Transverse colon (tissue), 4 donors: ENCODE results near the gene PLCB2. TPM values are rescaled to one million over a fixed set of nuclear protein-coding genes. Genes with fewer than 3 reads are reported as not detected.

Source experiments
- DNase-seq: peaks from one replicate; pipeline ENCODE4 v3.0.0-alpha.2; 2019
- H3K27ac ChIP-seq, 4 donors: fragments of 200-600 bp; sonication (generic); 2 replicates each; pipeline ENCODE4 v1.5.1; 2016 to 2018; ENCODE audit warnings: inconsistent platforms in 4 of 4
- H3K27me3 ChIP-seq: fragments of 200-600 bp; sonication (generic); 2 replicates; pipeline ENCODE4 v1.5.1; 2017; ENCODE audit warnings: inconsistent platforms
- H3K36me3 ChIP-seq, 4 donors: fragments of 200-600 bp; sonication (generic); 2 replicates each; pipeline ENCODE4 v1.5.1; 2017 to 2019; ENCODE audit warnings: inconsistent platforms in 4 of 4
- H3K4me1 ChIP-seq, 4 donors: fragments of 200-600 bp; sonication (generic); 2 replicates each; pipeline ENCODE4 v1.5.1; 2017 to 2020; ENCODE audit warnings: inconsistent platforms in 4 of 4
- H3K4me3 ChIP-seq, 4 donors: fragments of 200-600 bp; sonication (generic); 1 replicate in 1 of 4; 2 replicates in 3 of 4; pipeline versions ENCODE4 v1.5.1 to v1.6.1; 2017 to 2019; ENCODE audit warnings: inconsistent platforms in 4 of 4
- H3K9me3 ChIP-seq, 2 donors: fragments of 200-600 bp; sonication (generic); 2 replicates each; pipeline ENCODE4 v1.5.1; 2017 to 2019; ENCODE audit warnings: inconsistent platforms in 2 of 2
- EP300 ChIP-seq: sonication (generic); formaldehyde crosslinking; IDR thresholded peaks from one replicate; pipeline ENCODE4 v1.6.1; 2017; ENCODE audit warnings: antibody characterized with exemption, low read depth
- POLR2A ChIP-seq: fragments of 450-650 bp; IDR thresholded peaks from one replicate; pipeline ENCODE4 v1.6.1; 2016; ENCODE audit warnings: antibody characterized with exemption, mild to moderate bottlenecking, moderate library complexity
- POLR2AphosphoS5 ChIP-seq, 3 donors: sonication (generic); formaldehyde crosslinking; IDR thresholded peaks; one replicate each; pipeline ENCODE4 v1.6.1; 2016; ENCODE audit warnings: antibody characterized with exemption in 3 of 3
- WGBS, 2 donors: methylation state at CpG; one replicate each; pipeline ENCODE4 v1.1.5; 2018; ENCODE audit warnings: low coverage in 1 of 2; 5-methylcytosine and 5-hydroxymethylcytosine counted together
- in situ Hi-C, 4 donors: fragments of 200-750 bp; cut with MboI; loops; one replicate each; pipeline versions ENCODE4 v1.15.0 to v1.15.1; 2017; ENCODE audit warnings: low sequenced_read_pairs in 3 of 4, low pct_ligation_motif_present in 1 of 4, low pct_unique_long_range_greater_than_20kb in 1 of 4
- intact Hi-C: fragments of 100-400 bp; cut with DNase I; formaldehyde crosslinking; loops from one replicate; pipeline ENCODE4 v1.15.1; 2023; ENCODE audit warnings: low total_unique reads
- total RNA-seq, 4 donors: library from RNA; depleted of rRNA; stranded (reverse); fragments of >200 nt; gene quantifications; one replicate each; pipeline ENCODE4 v1.1.0, GENCODE V29; 2016
- TF ChIP-seq, protein P1 (sequence below), 5 experiments: fragments of 200-600 bp in 3 of 5; fragments of 450-650 bp in 2 of 5; sonication (generic) in 3 of 5; IDR thresholded peaks; 1 replicate in 2 of 5; 2 replicates in 3 of 5; pipeline ENCODE4 v1.5.1; 2016 to 2017; ENCODE audit warnings: antibody characterized with exemption in 5 of 5, inconsistent platforms in 3 of 5, mild to moderate bottlenecking in 2 of 5, moderate library complexity in 1 of 5

Gene PLCB2
- total RNA-seq, 4 donors from 2014 or later = 5.5 to 143 (median 12.0) TPM

DNA sequence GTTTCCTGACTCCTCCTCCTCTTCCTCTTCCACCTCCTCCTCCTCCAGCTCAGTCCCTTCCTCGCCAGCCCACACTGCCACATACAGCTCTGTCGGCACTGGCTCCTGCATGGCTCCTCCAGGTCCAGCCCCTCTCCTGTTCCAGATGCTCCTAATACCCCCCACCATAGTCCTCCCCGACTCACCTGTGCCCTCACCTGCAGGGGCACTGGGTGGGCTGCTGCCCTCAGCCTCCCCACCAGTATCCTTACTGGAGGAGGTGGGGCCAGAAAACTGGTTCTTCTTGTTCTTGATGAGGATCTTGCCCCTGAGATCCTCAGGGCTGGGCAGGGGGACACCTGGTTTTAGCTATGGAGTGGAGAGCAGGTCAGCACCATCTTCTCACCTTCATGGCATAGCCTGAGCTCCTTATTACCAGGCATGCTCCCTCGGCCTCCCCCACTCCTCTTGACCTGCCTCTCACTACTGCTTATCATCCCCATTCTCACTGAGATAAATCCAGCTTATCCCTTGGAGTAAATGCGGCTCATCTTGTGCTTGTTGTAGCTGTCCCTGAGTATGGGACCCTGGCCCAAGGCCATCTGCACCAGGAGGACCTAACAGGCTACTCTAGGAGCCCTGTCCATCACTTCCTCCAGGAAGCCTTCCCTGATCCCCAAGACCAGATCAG, 11.0 kb downstream of the PLCB2 start:
- Histone ChIP-seq H3K4me1 (peaks cover 0 to 1% (median 0%) of the 10 kb centered on the region in 4 donors), H3K4me3 (no peak overlapping the region), H3K27ac (no peak overlapping the region), H3K27me3 (peaks cover 7% of the 10 kb centered on the region), H3K36me3 (no peaks in the 10 kb centered on the region), H3K9me3 (no peaks in the 10 kb centered on the region)
- TF ChIP-seq POLR2A = no peak
- no peak for TF ChIP-seq POLR2AphosphoS5 (IDR thresholded peaks at IDR 0.05)
- TF ChIP-seq, protein P1, sequence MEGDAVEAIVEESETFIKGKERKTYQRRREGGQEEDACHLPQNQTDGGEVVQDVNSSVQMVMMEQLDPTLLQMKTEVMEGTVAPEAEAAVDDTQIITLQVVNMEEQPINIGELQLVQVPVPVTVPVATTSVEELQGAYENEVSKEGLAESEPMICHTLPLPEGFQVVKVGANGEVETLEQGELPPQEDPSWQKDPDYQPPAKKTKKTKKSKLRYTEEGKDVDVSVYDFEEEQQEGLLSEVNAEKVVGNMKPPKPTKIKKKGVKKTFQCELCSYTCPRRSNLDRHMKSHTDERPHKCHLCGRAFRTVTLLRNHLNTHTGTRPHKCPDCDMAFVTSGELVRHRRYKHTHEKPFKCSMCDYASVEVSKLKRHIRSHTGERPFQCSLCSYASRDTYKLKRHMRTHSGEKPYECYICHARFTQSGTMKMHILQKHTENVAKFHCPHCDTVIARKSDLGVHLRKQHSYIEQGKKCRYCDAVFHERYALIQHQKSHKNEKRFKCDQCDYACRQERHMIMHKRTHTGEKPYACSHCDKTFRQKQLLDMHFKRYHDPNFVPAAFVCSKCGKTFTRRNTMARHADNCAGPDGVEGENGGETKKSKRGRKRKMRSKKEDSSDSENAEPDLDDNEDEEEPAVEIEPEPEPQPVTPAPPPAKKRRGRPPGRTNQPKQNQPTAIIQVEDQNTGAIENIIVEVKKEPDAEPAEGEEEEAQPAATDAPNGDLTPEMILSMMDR (IDR thresholded peaks at IDR 0.05) = no peak
- no peak for TF ChIP-seq EP300
- in situ Hi-C loops = no loop called here
- 75 to 79% methylated on average over 5 of the region's 5 CpGs for WGBS, 2 donors
- no peak for DNase-seq
- intact Hi-C loops = no loop called here

DNA sequence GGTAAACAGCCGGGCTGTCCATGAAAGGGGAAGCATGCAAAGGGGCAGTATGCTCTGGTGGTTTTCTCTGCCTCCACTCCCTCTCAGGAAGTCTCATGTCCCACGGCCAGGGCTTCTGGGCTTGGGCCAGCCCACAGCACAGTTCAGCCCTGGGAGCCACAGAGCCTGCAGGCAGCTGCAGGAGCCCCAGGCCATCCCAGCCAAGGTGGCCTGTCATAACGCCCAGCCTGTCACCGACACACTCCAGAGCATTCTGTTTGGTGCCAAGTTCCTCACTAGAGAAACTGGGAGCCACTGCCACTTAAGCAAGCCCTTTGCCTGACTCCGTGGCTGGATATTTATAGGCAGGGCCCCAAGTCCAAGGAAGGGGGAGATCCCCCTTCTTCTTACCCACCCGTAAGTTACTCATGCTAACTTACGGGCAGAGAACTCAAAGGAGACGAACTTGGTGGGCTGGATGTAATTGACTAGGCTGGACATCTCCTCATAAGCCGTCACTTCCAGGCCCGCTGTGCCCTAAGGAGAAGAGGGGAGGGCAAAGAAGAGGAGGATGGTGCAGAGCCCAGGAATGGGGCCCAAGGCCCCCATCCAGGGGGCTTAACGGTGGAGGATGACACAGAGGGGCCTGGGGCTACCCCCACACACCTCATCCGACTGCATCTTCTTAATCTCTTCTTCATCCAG, 11.7 kb downstream of the PLCB2 start:
- H3K27ac ChIP-seq = no peak overlapping the region
- no peak overlapping the region for H3K4me3 ChIP-seq
- H3K4me1 ChIP-seq = peaks cover 4 to 8% (median 6%) of the 10 kb centered on the region in 4 donors
- TF ChIP-seq EP300 (no peak), POLR2A (no peak), POLR2AphosphoS5 (IDR thresholded peaks at IDR 0.05) (no peak)
- TF ChIP-seq, protein P1 (IDR thresholded peaks at IDR 0.05) = no peak
- H3K36me3 ChIP-seq = no peaks in the 10 kb centered on the region
- intact Hi-C loops = no loop called here
- no peak for DNase-seq
- no peaks in the 10 kb centered on the region for H3K9me3 ChIP-seq
- in situ Hi-C loops = no loop called here
- peaks cover 8% of the 10 kb centered on the region for H3K27me3 ChIP-seq
- WGBS, 2 donors = 68 to 81% methylated on average over 3 to 12 of the region's 12 CpGs

DNA sequence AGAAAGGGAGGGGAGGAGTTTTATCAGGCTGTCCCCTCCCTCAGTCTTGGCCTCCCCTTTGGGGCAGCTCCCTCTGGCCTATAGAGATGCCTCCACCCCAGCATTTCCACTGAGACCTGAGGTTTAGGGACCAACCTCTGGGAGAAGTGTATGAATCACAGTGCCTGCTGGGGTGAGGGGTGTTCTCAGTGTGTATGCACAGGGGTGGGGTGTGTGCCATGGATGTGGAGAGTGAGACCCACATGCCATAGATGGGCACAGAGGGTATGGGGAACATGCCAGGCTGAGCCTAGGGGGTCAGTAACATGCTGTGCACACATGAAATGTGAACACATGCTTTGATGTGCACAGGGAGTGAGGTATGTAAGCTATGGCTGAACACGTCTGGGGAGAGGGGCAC, 12.4 kb downstream of the PLCB2 start:
- Histone ChIP-seq H3K4me3 (no peak overlapping the region), H3K9me3 (no peaks in the 10 kb centered on the region), H3K36me3 (no peaks in the 10 kb centered on the region), H3K27me3 (peaks cover 8% of the 10 kb centered on the region), H3K4me1 (peaks cover 10 to 15% (median 13%) of the 10 kb centered on the region in 4 donors), H3K27ac (no peak overlapping the region)
- TF ChIP-seq, protein P1 (IDR thresholded peaks at IDR 0.05) = no peak
- TF ChIP-seq EP300 (no peak), POLR2AphosphoS5 (IDR thresholded peaks at IDR 0.05) (no peak), POLR2A (no peak)
- WGBS, 2 donors = 63 to 64% methylated on average over 1 of the region's 1 CpG
- DNase-seq = no peak
- intact Hi-C loops (no loop called here), in situ Hi-C loops (no loop called here)

DNA sequence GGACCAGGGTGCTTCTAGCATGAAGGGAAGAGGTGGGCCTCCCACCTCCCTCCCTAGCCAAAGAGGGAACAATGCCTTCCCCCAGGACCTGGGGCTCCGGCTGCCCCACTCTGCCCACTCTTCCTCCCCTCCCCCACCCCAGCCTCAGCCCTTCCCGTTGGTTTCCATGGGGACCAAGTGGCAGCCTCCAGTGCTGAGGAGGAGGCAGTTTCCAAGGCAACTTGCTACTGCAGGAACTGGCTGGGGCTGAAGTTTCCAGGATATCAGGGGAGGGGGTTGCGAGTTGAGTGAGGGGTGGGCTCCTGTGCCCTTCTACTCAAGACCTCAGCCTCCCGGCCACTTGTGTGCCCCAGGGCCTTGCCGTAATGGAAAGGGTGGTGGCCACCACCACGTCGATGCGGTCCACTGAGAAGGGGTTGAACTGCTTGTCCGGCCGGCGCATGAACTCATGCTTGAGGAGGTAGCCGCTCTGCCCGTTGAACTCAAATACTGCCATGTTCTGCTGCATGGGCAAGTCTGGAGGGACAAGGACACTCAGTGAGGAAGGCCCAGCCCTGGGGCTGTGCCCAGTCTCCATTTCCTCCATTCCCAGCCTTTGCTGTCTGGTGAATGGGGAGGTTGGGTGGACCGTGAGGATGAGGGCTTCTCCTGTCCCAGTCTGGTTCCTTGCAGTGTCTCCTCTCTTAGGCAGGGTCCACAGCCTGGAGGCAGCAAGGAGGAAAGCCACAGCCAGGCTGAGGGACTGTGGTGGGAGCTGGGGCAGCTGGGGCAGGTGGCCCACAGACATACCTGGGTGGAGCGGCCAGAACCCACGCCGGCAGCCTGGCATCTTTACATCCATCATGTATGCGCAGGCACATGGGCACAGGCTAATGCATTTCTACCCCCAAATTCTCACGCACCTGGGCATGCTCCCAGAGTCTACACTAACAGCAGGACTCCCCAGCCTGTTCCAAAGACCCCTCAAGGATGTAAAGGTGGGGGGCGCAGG, 13.5 kb downstream of the PLCB2 start:
- TF ChIP-seq POLR2A (no peak), EP300 (no peak), POLR2AphosphoS5 (IDR thresholded peaks at IDR 0.05) (no peak)
- TF ChIP-seq, protein P1 (IDR thresholded peaks at IDR 0.05) = no peak
- peaks cover 8% of the 10 kb centered on the region for H3K27me3 ChIP-seq
- no peak overlapping the region for H3K4me3 ChIP-seq
- no peak overlapping the region for H3K27ac ChIP-seq
- H3K9me3 ChIP-seq = no peaks in the 10 kb centered on the region
- in situ Hi-C loops = no loop called here
- 90% methylated on average over 20 of the region's 20 CpGs; no CpG with 5 or more reads in 1 of the 2 donors for WGBS, 2 donors
- H3K4me1 ChIP-seq = peaks cover 12 to 26% (median 18%) of the 10 kb centered on the region in 4 donors
- no peak for DNase-seq
- H3K36me3 ChIP-seq = no peaks in the 10 kb centered on the region
- intact Hi-C loops = no loop called here
